ENCODE results near the gene CHRDL1.

DNA sequence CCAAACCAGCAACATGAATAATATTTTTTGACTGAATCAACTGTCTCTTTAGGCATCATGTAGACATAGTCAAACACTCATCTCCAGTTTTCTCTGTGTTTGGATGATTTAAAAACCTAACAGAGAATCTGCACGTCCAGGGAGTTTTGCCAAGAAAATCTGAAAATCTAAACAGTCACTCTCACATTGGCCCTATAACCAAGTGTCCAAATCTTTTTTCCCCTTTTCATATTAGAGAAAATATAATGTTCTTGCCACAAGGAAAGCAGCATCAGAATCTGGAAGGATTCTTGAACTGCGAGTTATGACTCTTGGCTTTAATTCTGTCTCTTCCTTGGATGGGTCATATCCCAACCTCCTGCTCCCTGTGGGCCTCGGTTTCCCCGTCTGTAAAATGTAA lies 8.8 kb upstream of the CHRDL1 start:
- TF ChIP-seq EP300 (IDR thresholded peaks at IDR 0.05) (no peak), CTCF (IDR thresholded peaks at IDR 0.05) (no peak)
